GDM1 (cell line): ENCODE data around the gene GPC2.
"Not testable (repeated sequence)": the region's sequence is repeated elsewhere in the genome, so short reads cannot be mapped to it uniquely, and the experiment has no call there.

Experiments used
- DNase-seq: peaks from one replicate; lab custom pipeline; 2025; lab: John Stamatoyannopoulos, UW

The GPC2 gene, protein sequence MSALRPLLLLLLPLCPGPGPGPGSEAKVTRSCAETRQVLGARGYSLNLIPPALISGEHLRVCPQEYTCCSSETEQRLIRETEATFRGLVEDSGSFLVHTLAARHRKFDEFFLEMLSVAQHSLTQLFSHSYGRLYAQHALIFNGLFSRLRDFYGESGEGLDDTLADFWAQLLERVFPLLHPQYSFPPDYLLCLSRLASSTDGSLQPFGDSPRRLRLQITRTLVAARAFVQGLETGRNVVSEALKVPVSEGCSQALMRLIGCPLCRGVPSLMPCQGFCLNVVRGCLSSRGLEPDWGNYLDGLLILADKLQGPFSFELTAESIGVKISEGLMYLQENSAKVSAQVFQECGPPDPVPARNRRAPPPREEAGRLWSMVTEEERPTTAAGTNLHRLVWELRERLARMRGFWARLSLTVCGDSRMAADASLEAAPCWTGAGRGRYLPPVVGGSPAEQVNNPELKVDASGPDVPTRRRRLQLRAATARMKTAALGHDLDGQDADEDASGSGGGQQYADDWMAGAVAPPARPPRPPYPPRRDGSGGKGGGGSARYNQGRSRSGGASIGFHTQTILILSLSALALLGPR

DNA sequence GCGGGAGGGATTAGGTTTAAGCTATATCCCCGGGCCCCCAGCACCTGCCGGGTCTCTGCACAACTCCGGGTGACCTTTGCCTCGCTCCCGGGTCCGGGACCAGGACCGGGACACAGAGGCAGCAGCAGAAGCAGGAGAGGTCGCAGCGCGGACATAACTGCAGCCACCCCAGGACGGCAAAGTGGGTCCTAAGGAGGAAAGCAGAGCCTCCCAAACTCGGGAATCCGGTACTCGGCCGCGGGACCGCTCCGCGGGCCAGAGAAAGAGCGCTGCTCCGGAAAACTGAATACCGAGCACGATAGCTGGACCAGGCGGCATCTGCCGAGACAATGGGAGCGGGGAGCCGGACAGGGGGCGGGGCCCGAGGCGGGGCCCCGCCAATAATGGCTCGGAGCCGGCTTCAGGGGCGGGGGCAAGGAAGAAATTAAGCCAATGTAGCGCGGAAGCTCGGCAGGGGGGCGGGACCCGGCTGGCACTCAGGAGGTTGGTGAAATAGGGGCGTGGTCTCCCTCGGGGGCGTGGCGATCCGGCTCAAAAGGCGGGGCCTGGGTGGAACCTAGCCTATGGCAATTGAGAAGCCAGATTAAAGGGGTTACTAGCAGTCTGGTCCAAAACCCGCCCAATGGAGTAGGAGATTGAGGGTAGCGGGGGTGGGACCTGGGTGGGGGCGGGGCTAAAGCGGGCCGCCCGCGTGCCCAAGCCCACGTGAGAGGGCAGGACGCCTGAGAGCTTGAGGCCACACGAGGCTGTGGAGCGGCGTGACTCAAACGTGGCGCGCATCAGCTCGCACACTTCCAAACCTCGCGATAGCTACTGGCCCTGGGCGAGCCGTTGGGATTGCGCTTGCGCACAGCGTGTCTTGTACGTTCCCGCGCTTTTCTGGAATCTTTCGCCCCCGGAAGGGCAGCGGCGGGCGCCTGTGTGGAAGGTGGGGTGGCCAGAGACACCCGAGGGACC, at the start of gene GPC2, which contains the start of gene STAG3:
Gene GPC2, minus strand, starts transcription at position 337 of the 957 bp plus-strand sequence. Its CDS starts 182 bp downstream, at position 155.
Gene STAG3, plus strand, starts transcription at position 874 of the 957 bp plus-strand sequence. CDS start 2,639 bp downstream, outside the sequence.
- DNase-seq: peak; percentile 93

DNA sequence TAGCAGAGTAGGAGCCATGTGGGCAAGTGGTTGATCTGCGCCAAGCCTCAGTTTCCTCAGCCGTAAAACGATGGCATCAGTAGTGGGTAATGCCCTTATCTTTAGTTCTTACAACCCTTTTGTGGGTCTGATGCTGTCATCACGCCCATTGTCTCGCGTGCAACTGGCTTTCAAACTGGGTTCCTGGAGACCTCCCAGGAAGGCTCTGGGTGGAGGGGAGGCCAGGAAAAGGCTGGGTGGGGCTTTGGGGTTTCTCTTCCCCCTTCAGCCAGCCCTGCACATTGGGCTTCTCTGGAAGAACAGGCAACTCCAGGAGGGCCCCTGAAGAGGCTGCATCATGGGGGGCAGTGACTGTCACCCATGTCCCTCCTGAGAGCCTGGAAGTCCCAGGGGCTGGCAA, 47.7 kb upstream of the GPC2 start:
- DNase-seq: not testable (repeated sequence)

DNA sequence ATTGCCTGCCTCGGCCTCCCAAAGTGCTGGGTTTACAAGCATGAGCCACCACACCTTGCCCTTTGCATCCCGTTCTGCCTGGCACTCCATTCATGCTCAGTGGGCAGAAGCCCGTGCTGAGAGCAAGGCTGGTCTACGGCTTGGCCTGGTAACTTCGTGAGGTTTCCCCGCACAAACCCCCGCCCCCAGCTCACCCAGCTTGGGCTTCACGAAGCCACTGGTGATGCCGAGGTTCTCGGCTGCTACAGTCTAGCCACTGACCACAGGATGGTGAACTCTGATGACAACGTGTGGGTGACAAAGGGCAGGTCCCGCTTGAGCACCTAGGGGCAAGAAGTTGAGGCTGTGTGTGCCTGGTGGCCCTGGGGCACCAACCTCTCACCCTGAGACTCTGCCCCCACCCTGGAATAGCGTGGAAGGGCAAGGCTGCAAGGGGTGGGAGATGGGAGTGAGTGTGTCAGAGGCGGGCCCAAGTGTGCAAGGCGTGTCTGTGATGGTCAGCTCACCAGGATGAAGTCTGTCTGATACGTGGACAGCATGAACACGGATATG, 46.3 kb upstream of the GPC2 start:
- not testable (repeated sequence) for DNase-seq

DNA sequence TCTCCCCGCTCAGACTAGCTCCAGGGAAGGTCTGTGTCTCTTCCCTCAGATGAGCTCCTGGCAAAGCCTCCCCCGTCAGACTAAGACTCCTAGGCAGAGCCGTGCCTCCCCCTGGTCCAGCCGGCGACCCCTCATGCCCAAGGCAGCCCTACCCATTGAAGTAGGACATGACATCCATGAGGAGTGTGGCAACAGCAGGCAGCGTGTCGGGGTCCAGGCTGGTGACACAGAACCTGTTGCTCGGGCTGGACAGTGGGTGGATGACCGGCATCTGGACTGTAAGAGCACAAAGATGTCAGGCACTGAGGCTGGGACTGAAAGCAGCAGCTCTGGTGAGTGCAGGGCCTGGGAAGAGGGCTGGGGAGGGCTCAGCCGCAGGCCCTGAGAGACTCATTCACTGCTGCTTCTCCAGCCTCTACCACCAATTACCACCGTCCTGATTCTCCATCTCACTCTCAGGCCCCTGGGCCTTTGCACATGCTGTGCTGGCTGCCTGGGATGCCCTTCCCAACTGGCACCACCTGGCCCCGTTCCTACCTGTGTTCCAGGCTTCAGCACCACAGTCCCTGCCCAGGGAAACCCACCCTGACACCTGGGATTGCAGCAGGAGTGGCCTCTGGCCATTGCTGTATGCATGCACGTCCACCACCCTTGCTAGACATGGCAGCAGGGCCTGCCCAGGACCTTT, 45.4 kb upstream of the GPC2 start:
- no peak for DNase-seq

DNA sequence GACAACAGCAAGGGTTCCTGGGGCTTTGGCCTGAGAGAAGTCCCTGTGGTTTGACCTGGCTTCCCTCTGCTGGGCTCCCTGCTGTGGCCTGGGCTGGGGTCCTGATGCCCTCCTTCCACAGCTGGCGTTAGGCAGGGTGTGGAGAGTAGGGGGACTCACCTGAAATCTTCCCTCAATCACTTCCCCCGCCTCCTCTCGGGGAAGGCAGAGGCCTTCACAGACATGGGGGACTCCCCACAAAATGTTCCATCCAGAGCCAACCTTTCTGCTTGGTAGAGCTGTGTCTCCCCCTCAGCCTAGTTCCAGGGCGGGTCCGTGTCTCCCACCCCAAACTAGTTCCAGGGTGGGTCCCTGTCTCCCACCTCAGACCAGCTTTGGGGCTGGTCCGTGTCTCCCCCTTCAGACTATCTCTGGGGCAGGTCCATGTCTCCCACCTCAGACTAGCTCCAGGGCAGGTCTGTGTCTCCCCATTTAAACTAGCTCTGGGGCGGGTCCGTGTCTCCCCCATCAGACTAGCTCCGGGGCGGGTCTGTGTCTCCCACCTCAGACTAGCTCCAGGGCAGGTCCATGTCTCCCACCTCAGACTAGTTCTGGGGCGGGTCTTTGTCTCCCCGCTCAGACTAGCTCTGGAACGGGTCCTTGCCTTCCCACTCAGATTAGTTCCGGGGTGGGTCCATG, 44.7 kb upstream of the GPC2 start:
- DNase-seq: no peak

DNA sequence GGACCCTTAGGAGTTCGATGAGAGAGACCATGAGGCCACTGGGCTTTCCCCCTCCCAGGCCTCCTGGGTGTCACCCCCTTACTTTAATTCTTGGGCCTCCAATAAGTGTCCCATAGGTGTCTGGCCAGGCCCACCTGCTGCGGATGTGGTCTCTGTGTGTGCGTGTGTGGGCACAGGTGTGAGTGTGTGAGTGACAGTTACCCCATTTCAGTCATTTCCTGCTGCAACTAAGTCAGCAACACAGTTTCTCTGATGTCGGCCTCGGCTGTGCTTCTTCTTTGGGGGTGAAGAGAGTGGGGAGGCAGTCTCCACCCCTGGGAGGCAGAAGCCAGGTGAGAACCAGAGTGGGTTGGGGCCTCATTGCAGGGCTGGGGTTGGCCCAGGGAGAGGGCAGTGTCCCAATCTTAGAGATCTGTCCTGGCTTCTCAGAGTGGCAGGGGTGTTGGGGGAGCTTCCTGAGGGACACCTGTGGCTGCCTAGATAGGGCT, 44.1 kb upstream of the GPC2 start:
- DNase-seq: no peak

DNA sequence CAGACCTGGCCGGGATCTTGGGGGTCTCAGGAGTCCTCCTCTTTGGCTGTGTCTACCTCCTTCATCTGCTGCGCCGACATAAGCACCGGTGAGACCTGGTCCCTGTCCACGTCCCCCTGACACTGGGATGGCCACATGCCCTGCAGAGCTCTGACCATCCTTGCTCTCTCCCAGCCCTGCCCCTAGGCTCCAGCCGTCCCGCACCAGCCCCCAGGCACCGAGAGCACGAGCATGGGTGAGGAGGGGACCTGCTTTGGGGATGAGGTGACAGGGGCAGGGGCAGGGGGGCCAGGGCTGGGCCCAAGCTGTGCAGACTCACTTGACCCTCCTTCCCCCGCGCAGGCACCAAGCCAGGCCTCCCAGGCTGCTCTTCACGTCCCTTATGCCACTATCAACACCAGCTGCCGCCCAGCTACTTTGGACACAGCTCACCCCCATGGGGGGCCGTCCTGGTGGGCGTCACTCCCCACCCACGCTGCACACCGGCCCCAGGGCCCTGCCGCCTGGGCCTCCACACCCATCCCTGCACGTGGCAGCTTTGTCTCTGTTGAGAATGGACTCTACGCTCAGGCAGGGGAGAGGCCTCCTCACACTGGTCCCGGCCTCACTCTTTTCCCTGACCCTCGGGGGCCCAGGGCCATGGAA, 43.5 kb upstream of the GPC2 start:
- DNase-seq: no peak

DNA sequence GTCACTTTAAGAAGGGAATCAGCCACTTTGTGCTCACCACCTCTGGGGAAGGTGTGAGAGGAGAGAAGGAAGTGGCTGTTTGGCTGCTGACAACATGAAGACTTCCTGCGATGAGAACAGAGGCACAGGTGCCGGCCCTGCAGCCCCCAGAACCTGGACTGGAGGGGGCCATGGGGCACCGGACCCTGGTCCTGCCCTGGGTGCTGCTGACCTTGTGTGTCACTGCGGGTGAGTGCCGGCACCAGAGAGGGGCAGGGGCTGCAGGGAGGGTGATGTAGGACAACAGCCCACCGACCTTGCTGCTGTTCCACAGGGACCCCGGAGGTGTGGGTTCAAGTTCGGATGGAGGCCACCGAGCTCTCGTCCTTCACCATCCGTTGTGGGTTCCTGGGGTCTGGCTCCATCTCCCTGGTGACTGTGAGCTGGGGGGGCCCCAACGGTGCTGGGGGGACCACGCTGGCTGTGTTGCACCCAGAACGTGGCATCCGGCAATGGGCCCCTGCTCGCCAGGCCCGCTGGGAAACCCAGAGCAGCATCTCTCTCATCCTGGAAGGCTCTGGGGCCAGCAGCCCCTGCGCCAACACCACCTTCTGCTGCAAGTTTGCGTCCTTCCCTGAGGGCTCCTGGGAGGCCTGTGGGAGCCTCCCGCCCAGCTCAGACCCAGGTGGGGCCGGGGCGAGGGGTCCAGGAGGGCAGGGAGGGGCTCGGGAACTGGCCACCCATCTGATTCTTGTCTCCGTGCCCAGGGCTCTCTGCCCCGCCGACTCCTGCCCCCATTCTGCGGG, 42.8 kb upstream of the GPC2 start, which contains the start of gene PVRIG:
Gene PVRIG, plus strand, starts transcription at position 149 of the 785 bp plus-strand sequence. Its CDS starts 22 bp downstream, at position 171.
- not testable (repeated sequence) for DNase-seq

DNA sequence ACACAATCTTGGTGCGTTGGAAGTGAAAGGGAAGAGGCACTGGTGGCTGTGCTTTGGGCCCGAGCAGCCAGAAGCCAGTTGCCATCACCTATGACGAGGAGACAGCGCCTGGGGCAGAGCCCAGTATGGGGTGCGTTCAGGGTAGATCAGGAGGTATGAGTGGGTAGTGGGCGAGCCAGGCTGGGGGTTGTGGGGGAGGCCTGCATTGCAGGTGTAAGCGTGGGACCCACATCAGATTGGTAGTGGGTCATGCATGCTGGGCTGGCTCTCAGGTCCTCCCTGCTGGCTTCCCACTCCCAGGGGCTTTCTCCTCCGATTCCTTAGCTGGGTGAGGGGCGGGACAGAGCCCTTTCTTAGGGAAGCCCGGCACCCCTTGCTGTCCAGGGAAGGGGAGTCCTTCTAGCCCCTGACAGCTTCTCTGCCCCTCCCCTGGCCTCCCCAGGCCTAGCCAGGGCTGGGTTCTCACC, 42.1 kb upstream of the GPC2 start:
- DNase-seq: no peak

DNA sequence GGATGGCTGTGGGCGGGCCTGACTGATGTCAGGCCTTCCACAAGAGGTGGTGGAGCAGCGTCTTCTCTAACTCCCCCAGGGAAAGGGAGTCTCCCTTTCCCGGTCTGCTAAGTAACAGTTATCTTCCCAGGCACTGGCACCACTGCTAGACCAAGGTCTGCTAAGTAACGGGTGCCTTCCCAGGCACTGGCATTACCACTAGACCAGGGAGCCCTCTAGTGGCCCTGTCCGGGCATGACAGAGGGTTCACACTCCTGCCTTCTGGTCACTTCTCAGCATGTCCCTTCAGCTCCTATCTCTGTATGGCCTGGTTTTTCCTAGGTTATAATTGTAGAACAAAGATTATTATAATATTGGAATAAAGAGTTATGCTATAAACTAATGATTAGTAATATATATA, 40.8 kb upstream of the GPC2 start:
- DNase-seq: peak; percentile 38

DNA sequence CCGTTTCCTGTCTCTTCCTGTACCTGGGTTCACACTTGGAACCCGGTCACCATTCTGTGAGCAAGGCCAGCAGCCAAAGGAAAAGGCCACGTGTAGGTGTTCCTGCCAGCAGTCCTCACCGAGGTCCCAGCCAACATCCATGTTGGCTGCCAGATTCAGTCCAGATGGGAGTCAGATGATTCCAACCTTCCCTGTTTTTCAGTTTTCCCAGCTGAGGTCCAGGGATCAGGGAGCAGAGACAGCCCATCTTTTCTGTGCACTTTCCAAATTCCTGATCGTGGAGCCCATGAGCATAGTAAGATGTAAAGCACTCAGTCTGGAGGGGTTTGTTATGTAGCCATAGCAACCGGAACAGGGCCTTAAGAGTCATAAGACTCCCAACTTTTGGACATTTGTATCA, 38.7 kb upstream of the GPC2 start:
- no peak for DNase-seq

DNA sequence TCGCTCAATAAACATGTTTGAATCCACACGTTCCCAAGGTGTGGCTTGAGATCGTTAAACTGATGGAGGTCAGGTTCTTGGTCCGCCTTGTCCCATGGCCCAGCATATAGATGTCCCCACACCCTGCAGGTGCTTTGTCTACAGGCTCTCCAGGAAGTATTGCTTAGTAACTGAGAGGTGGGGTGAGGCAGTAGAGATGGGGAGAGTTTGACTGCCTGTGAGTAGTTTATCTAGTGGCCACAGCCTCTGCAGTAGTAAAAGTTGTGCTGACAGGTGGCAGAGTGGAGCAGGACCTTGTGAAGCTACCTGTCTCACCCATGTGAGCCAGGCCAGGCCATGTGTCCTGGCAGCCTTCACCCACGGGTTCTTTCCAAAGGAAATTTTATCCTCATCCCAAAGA, 37.2 kb upstream of the GPC2 start:
- not testable (repeated sequence) for DNase-seq

DNA sequence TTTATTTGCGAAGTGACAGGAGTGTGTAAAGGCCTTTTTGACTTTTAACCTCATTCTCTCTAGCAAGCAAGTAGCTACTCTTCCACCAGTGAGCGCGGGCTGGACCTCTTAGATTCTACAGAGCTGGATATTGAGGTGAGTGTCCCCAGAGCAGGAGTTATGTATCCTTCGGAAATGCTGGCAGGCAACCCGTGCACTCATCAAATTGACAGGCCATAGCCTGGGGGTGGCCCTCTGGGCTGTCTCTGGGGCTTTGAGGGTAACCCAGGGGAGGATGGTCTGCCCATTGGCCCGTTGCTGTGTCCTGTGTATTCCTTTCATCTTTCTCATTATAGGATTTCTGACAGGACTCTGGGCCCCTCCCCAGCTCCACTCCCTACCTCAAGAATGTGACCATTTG, 36.5 kb upstream of the GPC2 start:
- no peak for DNase-seq

DNA sequence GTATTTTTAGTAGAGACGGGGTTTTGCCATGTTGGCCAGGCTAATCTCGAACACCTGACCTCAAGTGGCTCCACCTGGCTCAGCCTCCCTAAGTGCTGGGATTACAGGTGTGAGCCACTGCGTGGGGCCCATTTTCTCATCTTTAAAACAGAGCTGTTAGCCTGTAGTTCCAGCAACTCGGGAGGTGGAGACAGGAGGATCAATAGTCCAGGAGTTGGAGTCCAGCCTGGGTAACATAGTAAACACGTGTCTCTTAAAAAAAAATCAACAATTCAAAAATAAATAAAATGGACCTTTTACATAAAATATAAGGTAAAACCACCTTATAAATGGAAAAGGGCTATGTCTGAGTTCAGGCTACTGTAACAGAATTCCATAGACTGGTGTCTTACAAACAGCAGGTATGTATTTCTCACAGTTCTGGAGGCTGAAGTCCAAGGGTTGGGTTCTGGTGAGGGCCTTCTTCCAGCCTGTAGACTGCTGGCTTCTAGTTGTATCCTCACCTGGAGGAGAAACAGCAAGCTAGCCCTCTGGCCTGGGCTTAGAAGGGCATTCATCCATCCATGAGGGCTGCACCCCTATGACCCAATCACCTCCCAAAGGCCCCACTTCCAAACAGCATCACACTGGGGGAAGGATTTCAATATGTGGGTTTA, 35.6 kb upstream of the GPC2 start:
- DNase-seq: no peak

DNA sequence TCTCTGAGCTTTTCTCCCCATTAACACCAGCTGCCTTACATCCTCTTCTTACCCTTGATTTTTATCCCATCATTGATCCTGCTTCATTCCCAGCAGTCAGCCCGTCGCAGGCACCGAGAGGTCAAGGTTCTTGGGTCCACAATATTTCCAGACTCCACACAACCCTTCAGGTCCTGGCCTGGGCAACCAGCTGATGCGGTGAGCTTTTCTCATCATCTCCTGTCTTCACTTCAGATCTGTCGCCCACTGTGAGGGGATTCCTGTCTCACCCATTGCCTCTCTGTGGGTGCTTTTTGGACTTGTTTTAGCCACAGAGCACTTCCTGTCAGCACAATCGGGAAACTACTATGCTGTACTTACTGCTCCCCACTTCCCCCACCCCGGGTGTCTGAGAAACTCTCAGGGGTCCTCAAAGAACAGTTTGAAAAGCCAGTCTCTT, 34.2 kb upstream of the GPC2 start:
- no peak for DNase-seq

DNA sequence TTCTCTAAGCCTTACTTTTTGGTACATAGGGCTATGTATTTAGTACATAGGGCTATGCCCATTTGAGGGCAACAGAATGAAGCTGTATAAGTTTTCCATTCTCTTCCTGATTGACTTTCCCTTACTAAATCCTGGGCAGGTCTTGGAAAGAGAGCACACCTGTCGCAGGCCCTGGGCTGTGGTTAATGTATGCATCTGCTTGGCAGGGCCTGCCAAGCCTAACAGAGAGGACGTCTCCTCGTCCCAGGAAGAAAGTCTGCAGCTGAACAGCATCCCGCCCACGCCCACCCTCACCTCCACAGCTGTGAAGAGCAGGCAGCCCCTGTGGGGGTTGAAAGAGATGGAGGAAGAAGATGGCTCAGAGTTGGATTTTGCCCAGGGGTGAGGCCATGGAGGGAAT, 33.6 kb upstream of the GPC2 start:
- no peak for DNase-seq

DNA sequence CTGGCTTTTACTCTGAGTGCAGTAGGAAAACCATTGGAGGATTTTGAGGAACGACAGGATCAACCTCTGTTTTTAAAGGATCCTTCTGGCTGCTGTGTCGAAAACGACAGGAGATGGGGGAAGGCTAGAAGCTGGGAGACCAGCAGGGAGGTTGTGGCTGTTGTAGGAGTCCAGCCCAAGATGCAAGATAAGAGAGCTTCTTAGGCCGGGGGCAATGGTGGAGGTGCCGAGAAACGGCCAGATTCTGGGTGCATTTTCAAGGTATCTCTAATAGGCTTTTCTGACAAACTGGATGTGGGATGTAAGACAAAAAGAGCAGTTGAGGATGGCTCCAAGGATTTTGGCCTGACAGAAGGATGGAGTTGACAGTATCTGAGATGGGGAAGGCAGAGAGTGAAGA, 32.3 kb upstream of the GPC2 start:
- no peak for DNase-seq

DNA sequence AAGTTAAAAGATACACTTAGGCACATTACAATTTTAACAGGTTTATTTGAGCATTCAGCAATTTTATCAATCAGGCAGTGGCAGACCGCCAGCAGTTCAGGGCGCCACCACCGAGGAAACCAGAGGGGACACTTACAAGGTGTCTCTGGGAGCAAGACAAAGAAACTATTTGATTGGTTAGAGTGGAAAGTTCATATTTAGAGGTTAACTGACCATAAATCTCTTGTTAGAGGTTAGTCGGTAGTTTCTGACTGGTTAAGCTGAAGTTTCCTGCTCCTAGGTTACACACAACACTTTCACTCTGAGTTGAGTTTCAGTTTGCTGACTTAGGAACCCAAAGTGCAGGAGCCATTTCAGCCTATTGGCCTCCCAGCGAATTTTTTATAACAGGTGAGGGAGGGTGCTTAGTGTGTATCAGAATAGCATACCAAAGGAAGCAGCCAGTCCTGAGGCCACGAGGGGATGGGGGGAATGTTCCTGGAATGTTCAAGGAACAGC, 31.8 kb upstream of the GPC2 start:
- no peak for DNase-seq
